ENCODE data around the gene CCDC197. TPM values are rescaled to one million over a fixed set of nuclear protein-coding genes. Genes with fewer than 3 reads are reported as not detected.

Gene CCDC197
- total RNA-seq, 2 experiments from 2014 or later, result not detected

DNA sequence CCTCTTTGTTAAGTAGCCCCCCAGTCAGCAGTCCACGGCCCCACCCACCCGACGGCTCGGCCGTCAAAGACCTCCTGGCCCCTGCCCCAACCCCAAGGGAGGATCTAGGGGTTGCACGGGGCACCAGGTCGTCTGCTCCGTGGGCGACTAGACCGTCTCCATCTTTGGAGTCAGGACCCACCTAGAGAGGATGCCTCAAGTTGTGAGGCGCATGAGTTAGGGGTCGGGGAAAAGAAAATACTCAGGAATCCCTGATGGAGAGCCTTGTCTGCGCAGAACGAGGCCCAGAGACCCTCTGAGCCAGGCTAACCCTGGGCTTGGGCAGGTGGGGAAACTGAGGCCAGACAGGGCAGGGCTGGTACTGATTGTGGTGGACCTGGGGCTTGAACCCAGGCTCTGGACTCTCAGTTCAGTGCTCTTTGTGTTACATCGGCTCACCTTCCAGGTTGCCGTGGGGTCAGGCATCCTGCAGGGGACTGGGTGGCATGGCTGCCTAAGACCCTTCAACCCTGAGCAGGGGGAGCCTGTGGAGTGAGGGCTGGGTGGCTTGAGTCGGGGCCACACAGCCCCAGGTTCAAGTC lies 29.9 kb downstream of the CCDC197 start:
- H3K27ac Mint-ChIP-seq, result no peak overlapping the region
- intact Hi-C loops (cut with micrococcal nuclease), result no loop called here
- POLR2A ChIA-PET, result interaction anchor here (0.7 to 1.6 kb wide), 3 partner anchors 12 to 87 kb away, joined by 3 to 4 read pairs (median 3); no protein-coding TSS in a partner anchor

GRCh38 chr14:94027566-94028449 lies 30.7 kb downstream of the CCDC197 start:
- DNase-seq (no peak), ATAC-seq (no peak)
- Mint-ChIP-seq H3K27ac (peak overlapping the region; percentile 72), H3K27me3 (no peaks in the 10 kb centered on the region), H3K36me3 (ENCODE audit: low read depth) (no peaks in the 10 kb centered on the region), H3K4me3 (peak overlapping the region; percentile 3), H3K9me3 (no peaks in the 10 kb centered on the region), H3K4me1 (ENCODE audit: low read depth) (peaks cover 25% of the 10 kb centered on the region)
- POLR2A ChIA-PET, result interaction anchor here (0.7 to 1.6 kb wide), 4 partner anchors 12 to 88 kb away, joined by 3 to 4 read pairs (median 3); no protein-coding TSS in a partner anchor
- CTCF ChIA-PET, result interaction anchor here (0.9 to 3.4 kb wide), 11 partner anchors 9 to 152 kb away, joined by 3 to 26 read pairs (median 8); partner anchors contain the start of gene IFI27L2
- intact Hi-C loops (cut with micrococcal nuclease), result no loop called here
- TF ChIP-seq CTCF (IDR thresholded peaks at IDR 0.05), result peak; percentile 10

More for the DNA sequence above, 29.9 kb downstream of the CCDC197 start:
- peaks cover 1% of the 10 kb centered on the region for H3K27me3 Mint-ChIP-seq
- no peaks in the 10 kb centered on the region for H3K36me3 Mint-ChIP-seq (ENCODE audit: low read depth)
- CTCF ChIA-PET, result interaction anchor here (1.4 to 3.4 kb wide), 6 partner anchors 9 to 110 kb away, joined by 3 to 26 read pairs (median 12); partner anchors contain the start of gene IFI27L2
- peaks cover 34% of the 10 kb centered on the region for H3K4me1 Mint-ChIP-seq (ENCODE audit: low read depth)
- TF ChIP-seq CTCF (IDR thresholded peaks at IDR 0.05), result no peak
- no peaks in the 10 kb centered on the region for H3K9me3 Mint-ChIP-seq
- no peak for DNase-seq
- peak overlapping the region; percentile 3 for H3K4me3 Mint-ChIP-seq
- ATAC-seq, result no peak

DNA sequence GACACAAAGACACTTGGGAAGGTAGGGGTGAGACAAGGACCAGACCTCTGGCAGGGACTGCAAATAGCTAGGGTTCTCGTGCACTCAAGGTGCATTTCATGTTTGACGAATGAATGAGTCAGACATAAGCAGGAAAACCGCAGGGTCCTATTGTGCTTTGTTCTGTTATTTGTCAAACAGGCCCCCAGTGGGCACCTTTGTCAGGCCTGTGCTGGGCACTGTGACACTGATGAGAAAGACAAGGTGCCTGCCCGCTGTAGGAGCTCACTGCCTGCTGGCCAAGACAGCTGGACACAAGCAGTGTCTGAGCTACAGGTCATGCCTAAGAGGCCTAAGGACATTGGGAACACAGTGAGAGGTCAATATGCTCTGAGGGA lies 31.3 kb downstream of the CCDC197 start:
- Mint-ChIP-seq H3K27ac (peak overlapping the region; percentile 72), H3K36me3 (ENCODE audit: low read depth) (no peaks in the 10 kb centered on the region), H3K27me3 (no peaks in the 10 kb centered on the region), H3K4me1 (ENCODE audit: low read depth) (peaks cover 21% of the 10 kb centered on the region), H3K9me3 (no peaks in the 10 kb centered on the region), H3K4me3 (no peak overlapping the region)
- ChIA-PET POLR2A (interaction anchor here (0.7 to 1.6 kb wide), 4 partner anchors 17 to 50 kb away, joined by 3 read pairs; no protein-coding TSS in a partner anchor), CTCF (interaction anchor here (0.9 to 3.4 kb wide), 12 partner anchors 8 to 151 kb away, joined by 3 to 26 read pairs (median 7); partner anchors contain the start of gene IFI27L2)
- no peak for TF ChIP-seq CTCF (IDR thresholded peaks at IDR 0.05)
- ATAC-seq (peak; percentile 54), DNase-seq (peak; percentile 70)
- intact Hi-C loops (cut with micrococcal nuclease), result no loop called here

- TF ChIP-seq CTCF (IDR thresholded peaks at IDR 0.05), result no peak
- intact Hi-C loops (cut with micrococcal nuclease), result no loop called here
Measured at GRCh38 chr14:94029265-94029664, 32.2 kb downstream of the CCDC197 start.

More at GRCh38 chr14:94029265-94029664, 32.2 kb downstream of the CCDC197 start:
- no peak overlapping the region for H3K27ac Mint-ChIP-seq
- no peak for DNase-seq
- H3K4me1 Mint-ChIP-seq (ENCODE audit: low read depth), result peaks cover 21% of the 10 kb centered on the region
- no peaks in the 10 kb centered on the region for H3K9me3 Mint-ChIP-seq
- ChIA-PET POLR2A (interaction anchor here (0.7 to 0.8 kb wide), 2 partner anchors 28 to 51 kb away, joined by 3 read pairs; no protein-coding TSS in a partner anchor), CTCF (interaction anchor here (0.9 to 3.4 kb wide), 7 partner anchors 16 to 109 kb away, joined by 3 to 26 read pairs (median 8); partner anchors contain the start of gene IFI27L2)
- ATAC-seq, result no peak
- no peaks in the 10 kb centered on the region for H3K27me3 Mint-ChIP-seq
- no peak overlapping the region for H3K4me3 Mint-ChIP-seq
- no peaks in the 10 kb centered on the region for H3K36me3 Mint-ChIP-seq (ENCODE audit: low read depth)
